IMR-90 (cell line): ENCODE data around the gene DNPH1. TPM values are rescaled to one million over a fixed set of nuclear protein-coding genes. Genes with fewer than 3 reads are reported as not detected.

Experiments
- ATAC-seq: fragments of 200-7000 bp; cut with Tn5 transposase; 2 replicates; pipeline ENCODE4 v1.9.1; 2020; ENCODE audit warnings: low read depth, mild to moderate bottlenecking, moderate library complexity
- BruUV-seq: library from RNA; stranded (reverse); fragments of 400-500 nt; replicated peaks from 2 replicates; lab custom pipeline; 2021; lab: Mats Ljungman, UMichigan
- CTCF ChIA-PET: fragments of 300-600 bp; formaldehyde crosslinking; extraction: SDS; loops from one replicate; lab custom pipeline; 2021; ENCODE audit warnings: antibody characterized with exemption; lab: Yijun Ruan, JAX
- POLR2A ChIA-PET: fragments of 300-600 bp; sonication (Branson Sonifier 250); formaldehyde crosslinking; loops from one replicate; lab custom pipeline; 2022; ENCODE audit warnings: antibody characterized with exemption; ENCODE audit not compliant: unreplicated experiment; lab: Charles Lee
- DNase-seq: peaks from one replicate; pipeline ENCODE4 v3.0.0; 2013
- H2AFZ ChIP-seq: replicated peaks from 2 replicates; pipeline ENCODE3; 2013; ENCODE audit warnings: low read length, mild to moderate bottlenecking; ENCODE audit not compliant: poor library complexity
- H2AK5ac ChIP-seq: 2 replicates; pipeline ENCODE4 v1.6.1; 2013; ENCODE audit warnings: low read depth, low read length, inconsistent platforms
- H2AK9ac ChIP-seq: replicated peaks from 2 replicates; pipeline ENCODE3; 2013; ENCODE audit warnings: mild to moderate bottlenecking, low read depth, low read length, moderate library complexity; ENCODE audit not compliant: poor library complexity
- H2BK120ac ChIP-seq: 2 replicates; pipeline ENCODE4 v1.6.1; 2013; ENCODE audit warnings: low read depth, low read length, inconsistent platforms
- H2BK15ac ChIP-seq: 3 replicates; pipeline ENCODE4 v1.6.1; 2013; ENCODE audit warnings: low read depth, low read length, inconsistent platforms
- H2BK20ac ChIP-seq: 2 replicates; pipeline ENCODE4 v1.6.1; 2013; ENCODE audit warnings: low read depth, mild to moderate bottlenecking, inconsistent platforms, low read length, moderate library complexity
- H2BK5ac ChIP-seq: 2 replicates; pipeline ENCODE4 v1.6.1; 2013; ENCODE audit warnings: mild to moderate bottlenecking, low read depth, low read length, inconsistent platforms; ENCODE audit not compliant: poor library complexity, severe bottlenecking
- H3K14ac ChIP-seq: replicated peaks from 2 replicates; pipeline ENCODE4 v1.6.1; 2013; ENCODE audit warnings: low read depth, low read length, inconsistent platforms
- H3K18ac ChIP-seq: 2 replicates; pipeline ENCODE4 v1.6.1; 2013; ENCODE audit warnings: low read depth, low read length, control low read depth
- H3K23ac ChIP-seq: 2 replicates; pipeline ENCODE4 v1.6.1; 2013; ENCODE audit warnings: low read depth, low read length, inconsistent platforms
- H3K27ac ChIP-seq: 2 replicates; pipeline ENCODE4 v1.5.1; 2013; ENCODE audit warnings: mild to moderate bottlenecking, control low read depth, low read length; ENCODE audit not compliant: insufficient read depth
- H3K27me3 ChIP-seq: 2 replicates; pipeline ENCODE4 v1.6.1; 2013; ENCODE audit warnings: low read length; ENCODE audit not compliant: control insufficient read depth, insufficient read depth
- H3K36me3 ChIP-seq: 2 replicates; pipeline ENCODE4 v1.6.1; 2013; ENCODE audit warnings: low read length, mixed read lengths; ENCODE audit not compliant: control insufficient read depth, insufficient read depth
- H3K4ac ChIP-seq: 2 replicates; pipeline ENCODE4 v1.6.1; 2013; ENCODE audit warnings: low read depth, low read length, inconsistent platforms
- H3K4me1 ChIP-seq: 2 replicates; pipeline ENCODE4 v1.6.1; 2013; ENCODE audit warnings: low read length, mixed read lengths; ENCODE audit not compliant: control insufficient read depth, insufficient read depth
- H3K4me2 ChIP-seq: 2 replicates; pipeline ENCODE4 v1.6.1; 2013; ENCODE audit warnings: low read depth, mild to moderate bottlenecking, control low read depth, low read length, moderate library complexity
- H3K4me3 ChIP-seq: 2 replicates; pipeline ENCODE4 v1.5.1; 2013; ENCODE audit warnings: low read depth, mild to moderate bottlenecking, control low read depth, low read length, moderate library complexity; ENCODE audit not compliant: insufficient read depth
- H3K56ac ChIP-seq: 2 replicates; pipeline ENCODE4 v1.6.1; 2013; ENCODE audit warnings: low read length, inconsistent platforms; ENCODE audit not compliant: insufficient read depth; ENCODE audit errors: extremely low read depth
- H3K79me1 ChIP-seq, 2 experiments: 2 replicates each; pipeline ENCODE4 v1.6.1; 2013; ENCODE audit warnings: low read length in 2 of 2, inconsistent platforms in 1 of 2, low read depth in 1 of 2
- H3K9ac ChIP-seq: 2 replicates; pipeline ENCODE4 v1.6.1; 2013; ENCODE audit warnings: low read depth, low read length, control low read depth
- H3K9me1 ChIP-seq: 2 replicates; pipeline ENCODE4 v1.6.1; 2013; ENCODE audit warnings: low read length, inconsistent platforms; ENCODE audit not compliant: insufficient read depth
- H3K9me3 ChIP-seq: 2 replicates; pipeline ENCODE4 v1.6.1; 2013; ENCODE audit warnings: low read length; ENCODE audit not compliant: control insufficient read depth, insufficient read depth
- H4K20me1 ChIP-seq: 2 replicates; pipeline ENCODE4 v1.6.1; 2013; ENCODE audit warnings: low read length, inconsistent platforms; ENCODE audit not compliant: insufficient read depth
- H4K5ac ChIP-seq: 2 replicates; pipeline ENCODE4 v1.6.1; 2013; ENCODE audit warnings: mild to moderate bottlenecking, low read depth, low read length, control low read depth
- H4K8ac ChIP-seq, 2 experiments: 2 replicates each; pipeline ENCODE4 v1.6.1; 2013; ENCODE audit warnings: low read depth in 2 of 2, low read length in 2 of 2, control low read depth in 1 of 2, inconsistent platforms in 1 of 2
- H4K91ac ChIP-seq: 2 replicates; pipeline ENCODE4 v1.6.1; 2013; ENCODE audit warnings: low read depth, low read length, inconsistent platforms; ENCODE audit not compliant: insufficient read depth
- BHLHE40 ChIP-seq: fragments of 150-350 bp; IDR thresholded peaks from 2 replicates; pipeline ENCODE4 v1.6.1; 2016; ENCODE audit warnings: mild to moderate bottlenecking, low read depth, low read length
- CEBPB ChIP-seq: IDR thresholded peaks from 2 replicates; pipeline ENCODE4 v1.6.1; 2012; ENCODE audit warnings: low read depth, low read length, improper control_type of control experiment
- CHD1 ChIP-seq: IDR thresholded peaks from 2 replicates; pipeline ENCODE4 v1.6.1; 2012; ENCODE audit warnings: low read depth, low read length, improper control_type of control experiment
- FOS ChIP-seq: fragments of 150-350 bp; IDR thresholded peaks from 2 replicates; pipeline ENCODE4 v1.6.1; 2016; ENCODE audit warnings: low read depth, low read length
- MAFK ChIP-seq: IDR thresholded peaks from 2 replicates; pipeline ENCODE4 v1.6.1; 2012; ENCODE audit warnings: low read depth, low read length, improper control_type of control experiment
- MAZ ChIP-seq: IDR thresholded peaks from 2 replicates; pipeline ENCODE4 v1.6.1; 2012; ENCODE audit warnings: low read depth, mild to moderate bottlenecking, low read length, improper control_type of control experiment, moderate library complexity, borderline replicate concordance
- MXI1 ChIP-seq: IDR thresholded peaks from 2 replicates; pipeline ENCODE4 v1.6.1; 2012; ENCODE audit warnings: low read depth, mild to moderate bottlenecking, low read length, moderate library complexity, borderline replicate concordance
- NFE2L2 ChIP-seq: fragments of 150-350 bp; IDR thresholded peaks from 2 replicates; pipeline ENCODE4 v1.6.1; 2016; ENCODE audit warnings: low read depth, mild to moderate bottlenecking, low read length
- POLR2A ChIP-seq: IDR thresholded peaks from 2 replicates; pipeline ENCODE4 v1.6.1; 2012; ENCODE audit warnings: mild to moderate bottlenecking, low read depth, low read length
- RAD21 ChIP-seq: IDR thresholded peaks from 2 replicates; pipeline ENCODE4 v1.6.1; 2012; ENCODE audit warnings: low read length, improper control_type of control experiment
- RCOR1 ChIP-seq: IDR thresholded peaks from 2 replicates; pipeline ENCODE4 v1.6.1; 2012; ENCODE audit warnings: mild to moderate bottlenecking, low read length, improper control_type of control experiment; ENCODE audit not compliant: insufficient replicate concordance
- RFX5 ChIP-seq: IDR thresholded peaks from 2 replicates; pipeline ENCODE4 v1.8.0; 2012; ENCODE audit warnings: low read depth, mild to moderate bottlenecking, low read length, moderate library complexity
- SMC3 ChIP-seq: fragments of 150-350 bp; IDR thresholded peaks from 2 replicates; pipeline ENCODE4 v1.6.1; 2016; ENCODE audit warnings: low read depth, mild to moderate bottlenecking, antibody characterized with exemption, low read length, moderate library complexity
- WGBS, 2 experiments: methylation state at CpG; one replicate each; pipeline versions ENCODE4 v1.1.5 to v1.1.7; 2013; ENCODE audit warnings: missing lambda C conversion rate in 2 of 2; ENCODE audit not compliant: insufficient read length in 1 of 2; ENCODE audit errors: extremely low coverage in 2 of 2; 5-methylcytosine and 5-hydroxymethylcytosine counted together
- dilution Hi-C: fragments of 300-500 bp; cut with HindIII; formaldehyde crosslinking; loops from one replicate; pipeline ENCODE4 v1.14.3; 2018; ENCODE audit warnings: low sequenced_read_pairs; ENCODE audit not compliant: unreplicated experiment
- in situ Hi-C: fragments of 300-500 bp; cut with MboI; formaldehyde crosslinking; loops from 3 replicates; pipeline ENCODE4 v1.14.3; 2019; ENCODE audit warnings: low sequenced_read_pairs, inconsistent platforms, mixed read lengths
- intact Hi-C: fragments of 100-400 bp; cut with micrococcal nuclease; formaldehyde crosslinking; loops from 2 replicates; pipeline ENCODE4 v1.10.0; 2022
- polyA plus RNA-seq, 3 experiments: library from polyadenylated mRNA; depleted of rRNA; stranded (reverse); fragments of >200 nt; gene quantifications; 2 replicates each; pipeline ENCODE4 v1.2.3, GENCODE V29; 2012; ENCODE audit warnings: low replicate concordance in 1 of 3
- total RNA-seq: library from RNA; depleted of rRNA; stranded (reverse); fragments of >200 nt; gene quantifications from 2 replicates; pipeline ENCODE4 v1.2.3, GENCODE V29; 2012
- TF ChIP-seq, protein P1 (sequence below): fragments of 150-350 bp; IDR thresholded peaks from 2 replicates; pipeline ENCODE4 v1.6.1; 2017; ENCODE audit warnings: mild to moderate bottlenecking, antibody characterized with exemption, low read length, low read depth
- TF ChIP-seq, protein P2 (sequence below): fragments of 150-350 bp; IDR thresholded peaks from 2 replicates; pipeline ENCODE4 v1.6.1; 2016; ENCODE audit warnings: low read depth, mild to moderate bottlenecking, low read length, moderate library complexity, borderline replicate concordance

The DNPH1 gene
- total and polyA plus RNA-seq, 2 of the 4 experiments (the other 2 are of a cell fraction): 19.0 to 47.8 TPM

DNA sequence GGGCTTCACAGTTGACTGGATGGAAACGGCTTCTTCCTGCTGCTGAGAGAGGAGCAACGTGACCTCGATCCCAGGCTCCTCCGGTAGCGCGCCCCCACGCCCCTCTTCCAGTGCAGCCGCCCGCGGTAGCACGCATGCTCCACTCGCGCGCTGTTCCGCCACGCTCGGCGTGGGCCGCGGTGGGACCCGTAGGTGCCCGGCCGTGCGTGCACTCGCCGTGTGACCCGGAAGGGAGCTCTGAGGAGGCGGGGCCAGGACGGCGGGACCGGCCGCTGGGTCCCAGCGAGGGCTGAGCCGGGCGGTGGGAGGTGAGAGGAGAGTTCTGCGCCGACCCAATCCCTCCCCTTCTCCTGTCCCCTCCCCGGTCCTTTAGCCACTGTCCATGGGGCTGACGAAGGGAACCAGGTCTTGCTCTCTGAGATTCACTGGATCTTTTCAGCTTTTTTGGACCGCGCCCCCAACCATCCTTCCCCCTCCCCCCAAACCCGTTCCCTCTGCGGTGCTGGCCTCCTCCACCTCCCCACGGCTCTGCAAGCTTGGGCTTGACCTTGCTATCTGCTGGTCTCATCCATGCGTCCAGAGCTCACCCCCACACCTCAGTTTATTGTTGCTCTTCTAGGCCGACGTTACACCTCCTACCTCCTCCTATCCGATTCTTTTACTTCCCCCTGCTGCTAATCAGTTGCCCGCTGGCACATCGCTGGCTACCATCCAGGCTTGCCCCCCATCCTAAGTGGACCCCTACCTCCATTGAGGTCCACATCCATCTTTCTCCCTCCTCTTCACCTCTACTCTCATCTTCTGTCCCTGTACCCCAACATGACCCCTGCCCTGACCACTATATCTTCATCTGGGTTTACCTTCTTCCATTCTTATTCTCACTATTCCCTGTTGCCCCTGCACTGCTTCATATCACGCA is 47.1 kb downstream of the DNPH1 start, which contains the start of gene CUL9:
TSS of gene CUL9 (plus strand) at position 255 of the 919 bp plus-strand sequence. CDS start 2,115 bp downstream, outside the sequence.
- H3K56ac ChIP-seq: peak within 1 kb of the TSS; percentile 65; the same call in 1 of the 2 replicates
- peak within 1 kb of the TSS; percentile 95 for H3K14ac ChIP-seq
- peak within 1 kb of the TSS; percentile 90 for H2AFZ ChIP-seq
- no peaks in the 10 kb centered on the region for H4K20me1 ChIP-seq
- H2BK5ac ChIP-seq: peak within 1 kb of the TSS; percentile 78
- intact Hi-C loops: no loop called here
- H3K18ac ChIP-seq: peak within 1 kb of the TSS; percentile 54; the same call in 1 of the 2 replicates
- peak within 1 kb of the TSS; percentile 99 for H3K4me2 ChIP-seq
- DNase-seq (peak; percentile 58), ATAC-seq (peak; percentile 96)
- H4K8ac ChIP-seq: peak within 1 kb of the TSS; percentile 88 to 97
- dilution Hi-C loops: no loop called here
- peak within 1 kb of the TSS; percentile 89 for H3K23ac ChIP-seq
- H3K27me3 ChIP-seq: no peaks in the 10 kb centered on the region
- H3K36me3 ChIP-seq: peaks cover 49% of the 10 kb centered on the region
- peaks cover 2% of the 10 kb centered on the region for H3K4me1 ChIP-seq
- in situ Hi-C loops: no loop called here
- H3K9ac ChIP-seq: peak within 1 kb of the TSS; percentile 97
- H4K91ac ChIP-seq: peak within 1 kb of the TSS; percentile 57
- peak within 1 kb of the TSS; percentile 89 for H2AK5ac ChIP-seq
- H2BK20ac ChIP-seq: no peak within 1 kb of the TSS
- H3K4me3 ChIP-seq: peak within 1 kb of the TSS; percentile 90
- H2AK9ac ChIP-seq: peak within 1 kb of the TSS; percentile 72
- H4K5ac ChIP-seq: peak within 1 kb of the TSS; percentile 98
- no peaks in the 10 kb centered on the region for H3K9me3 ChIP-seq
- POLR2A ChIA-PET: interaction anchor here (0.6 to 1.2 kb wide), 3 partner anchors 9 to 15 kb away, joined by 3 to 14 read pairs (median 6); no protein-coding TSS in a partner anchor
- H2BK120ac ChIP-seq: peak within 1 kb of the TSS; percentile 32; the same call in 1 of the 2 replicates
- peaks cover 10 to 49% of the 10 kb centered on the region in 2 experiments for H3K79me1 ChIP-seq
- H2BK15ac ChIP-seq: no peak within 1 kb of the TSS
- BruUV-seq: no TSS peak
- CTCF ChIA-PET: interaction anchor here (0.8 kb wide), 1 partner anchor 10 kb away, joined by 6 read pairs; no protein-coding TSS in a partner anchor
- 4% methylated on average over 22 of the region's 51 CpGs; no CpG with 5 or more reads in 1 of the 2 experiments for WGBS, 2 experiments
- peak within 1 kb of the TSS; percentile 91 for H3K4ac ChIP-seq
- peak within 1 kb of the TSS; percentile 79 for H3K27ac ChIP-seq
- H3K9me1 ChIP-seq: no peaks in the 10 kb centered on the region; the same call in 1 of the 2 replicates
- no peak for TF ChIP-seq CEBPB
- no peak for TF ChIP-seq CHD1
- TF ChIP-seq MAZ: peak; percentile 54; the same call in 1 of the 2 replicates
- no peak for TF ChIP-seq MAFK
- no peak for TF ChIP-seq FOS
- no peak for TF ChIP-seq RCOR1
- peak; percentile 81; the same call in 1 of the 2 replicates for TF ChIP-seq MXI1
- no peak for TF ChIP-seq NFE2L2
- no peak for TF ChIP-seq RAD21
- TF ChIP-seq, protein P1, sequence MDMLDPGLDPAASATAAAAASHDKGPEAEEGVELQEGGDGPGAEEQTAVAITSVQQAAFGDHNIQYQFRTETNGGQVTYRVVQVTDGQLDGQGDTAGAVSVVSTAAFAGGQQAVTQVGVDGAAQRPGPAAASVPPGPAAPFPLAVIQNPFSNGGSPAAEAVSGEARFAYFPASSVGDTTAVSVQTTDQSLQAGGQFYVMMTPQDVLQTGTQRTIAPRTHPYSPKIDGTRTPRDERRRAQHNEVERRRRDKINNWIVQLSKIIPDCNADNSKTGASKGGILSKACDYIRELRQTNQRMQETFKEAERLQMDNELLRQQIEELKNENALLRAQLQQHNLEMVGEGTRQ: peak; percentile 46; the same call in 1 of the 2 replicates
- TF ChIP-seq RFX5: no peak
- TF ChIP-seq, protein P2, sequence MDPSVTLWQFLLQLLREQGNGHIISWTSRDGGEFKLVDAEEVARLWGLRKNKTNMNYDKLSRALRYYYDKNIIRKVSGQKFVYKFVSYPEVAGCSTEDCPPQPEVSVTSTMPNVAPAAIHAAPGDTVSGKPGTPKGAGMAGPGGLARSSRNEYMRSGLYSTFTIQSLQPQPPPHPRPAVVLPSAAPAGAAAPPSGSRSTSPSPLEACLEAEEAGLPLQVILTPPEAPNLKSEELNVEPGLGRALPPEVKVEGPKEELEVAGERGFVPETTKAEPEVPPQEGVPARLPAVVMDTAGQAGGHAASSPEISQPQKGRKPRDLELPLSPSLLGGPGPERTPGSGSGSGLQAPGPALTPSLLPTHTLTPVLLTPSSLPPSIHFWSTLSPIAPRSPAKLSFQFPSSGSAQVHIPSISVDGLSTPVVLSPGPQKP: no peak
- 0 out of 2 replicates have a peak, but pooled peaks have one; percentile 50 for TF ChIP-seq BHLHE40
- no peak for TF ChIP-seq SMC3
- TF ChIP-seq POLR2A: peak; percentile 37; the same call in 1 of the 2 replicates
